Loucy (cell line): ENCODE measurements around the gene HMGCS2.
"Not testable (repeated sequence)": the region's sequence is repeated elsewhere in the genome, so short reads cannot be mapped to it uniquely, and the experiment has no call there.

Experiments
- H2AFZ ChIP-seq: fragments of 200-600 bp; sonication (generic); 2 replicates; pipeline ENCODE4 v1.6.0; 2016; ENCODE audit warnings: antibody characterized with exemption, mild to moderate bottlenecking, low read length, moderate library complexity
- H3F3A ChIP-seq: fragments of 200-600 bp; 2 replicates; pipeline ENCODE4 v1.6.0; 2016; ENCODE audit warnings: antibody characterized with exemption, low read depth, mild to moderate bottlenecking
- H3K27me3 ChIP-seq: fragments of 200-600 bp; sonication (generic); 2 replicates; pipeline ENCODE4 v1.6.1; 2014; ENCODE audit warnings: low read length, mild to moderate bottlenecking; ENCODE audit not compliant: insufficient read depth, poor library complexity, severe bottlenecking
- H3K36me3 ChIP-seq: fragments of 200-600 bp; sonication (generic); 2 replicates; pipeline ENCODE4 v1.6.1; 2016; ENCODE audit warnings: low read length; ENCODE audit not compliant: insufficient read depth
- H3K4me1 ChIP-seq: fragments of 200-600 bp; sonication (generic); 2 replicates; pipeline ENCODE4 v1.5.1; 2014; ENCODE audit warnings: low read length, mild to moderate bottlenecking; ENCODE audit not compliant: insufficient read depth, poor library complexity, severe bottlenecking
- H3K4me2 ChIP-seq: fragments of 200-600 bp; sonication (generic); 2 replicates; pipeline ENCODE4 v1.6.0; 2014; ENCODE audit warnings: antibody characterized with exemption, low read length, low read depth, mild to moderate bottlenecking; ENCODE audit not compliant: poor library complexity, severe bottlenecking
- H3K4me3 ChIP-seq: fragments of 200-600 bp; sonication (generic); 2 replicates; pipeline ENCODE4 v1.5.1; 2014; ENCODE audit warnings: low read length, mild to moderate bottlenecking, mixed read lengths; ENCODE audit not compliant: poor library complexity, severe bottlenecking
- H3K79me2 ChIP-seq: fragments of 200-600 bp; sonication (generic); 2 replicates; pipeline ENCODE4 v1.6.1; 2014; ENCODE audit warnings: low read length; ENCODE audit not compliant: insufficient read depth
- H3K9ac ChIP-seq: fragments of 200-600 bp; sonication (generic); 2 replicates; pipeline ENCODE4 v1.6.0; 2014; ENCODE audit warnings: mild to moderate bottlenecking, low read depth, low read length, moderate library complexity; ENCODE audit not compliant: poor library complexity, severe bottlenecking
- H3K9me2 ChIP-seq: fragments of 200-600 bp; sonication (generic); replicated peaks from 2 replicates; pipeline ENCODE4 v1.6.1; 2016; ENCODE audit warnings: low read depth, low read length, mixed read lengths
- H3K9me3 ChIP-seq: fragments of 200-600 bp; sonication (generic); 2 replicates; pipeline ENCODE4 v1.6.1; 2014; ENCODE audit warnings: mild to moderate bottlenecking, antibody characterized with exemption, low read length, low read depth; ENCODE audit not compliant: insufficient read depth
- H4K20me1 ChIP-seq: fragments of 200-600 bp; sonication (generic); 2 replicates; pipeline ENCODE4 v1.6.0; 2014; ENCODE audit warnings: antibody characterized with exemption, low read length, mild to moderate bottlenecking; ENCODE audit not compliant: insufficient read depth, poor library complexity, severe bottlenecking
- EZH2phosphoT487 ChIP-seq: fragments of 200-600 bp; IDR thresholded peaks from 2 replicates; pipeline ENCODE4 v1.6.1; 2018; ENCODE audit warnings: antibody characterized with exemption, mild to moderate bottlenecking, moderate library complexity, borderline replicate concordance
- TF ChIP-seq, protein P1 (sequence below): fragments of 200-600 bp; sonication (generic); conservative IDR thresholded peaks from 2 replicates; pipeline ENCODE4 v1.5.1; 2014; ENCODE audit warnings: mild to moderate bottlenecking, antibody characterized with exemption, low read length

The HMGCS2 gene

DNA sequence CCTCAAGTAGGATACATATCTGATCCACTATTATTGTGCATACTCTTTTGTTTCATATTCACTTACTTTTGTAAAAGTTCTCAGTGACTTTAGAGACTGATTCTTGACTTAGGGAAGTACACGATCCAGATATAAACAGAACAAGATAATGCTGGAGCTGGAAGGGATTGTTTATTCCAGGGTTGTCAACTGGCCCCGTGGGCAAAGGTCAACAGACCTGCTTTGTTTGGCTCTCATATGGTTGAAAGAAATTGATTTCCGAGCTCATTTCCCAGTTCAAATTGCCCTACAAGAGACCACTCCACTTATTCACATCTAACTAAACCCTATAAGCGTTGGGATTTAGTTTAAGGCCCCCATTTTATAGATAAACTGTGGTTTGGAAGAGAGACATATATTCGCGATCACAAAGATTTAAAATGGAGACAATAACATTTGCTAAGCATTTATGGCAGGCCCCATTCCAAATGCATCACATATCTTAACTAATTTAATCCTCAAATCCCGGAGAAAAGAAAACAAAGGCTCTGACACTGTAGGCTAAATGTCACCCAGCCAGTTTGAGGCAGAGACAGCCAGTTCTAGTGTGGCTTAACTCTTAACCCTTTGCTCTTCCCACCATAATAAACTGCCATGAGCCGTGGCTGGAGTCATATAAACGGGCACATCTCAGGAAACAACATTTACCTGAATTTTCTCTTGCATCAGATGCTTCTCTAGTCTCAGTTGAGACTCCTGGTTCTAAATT, 21.9 kb upstream of the HMGCS2 start:
- no peaks in the 10 kb centered on the region for H4K20me1 ChIP-seq
- no peak overlapping the region for H3K4me2 ChIP-seq
- no peak for TF ChIP-seq EZH2phosphoT487
- TF ChIP-seq, protein P1, sequence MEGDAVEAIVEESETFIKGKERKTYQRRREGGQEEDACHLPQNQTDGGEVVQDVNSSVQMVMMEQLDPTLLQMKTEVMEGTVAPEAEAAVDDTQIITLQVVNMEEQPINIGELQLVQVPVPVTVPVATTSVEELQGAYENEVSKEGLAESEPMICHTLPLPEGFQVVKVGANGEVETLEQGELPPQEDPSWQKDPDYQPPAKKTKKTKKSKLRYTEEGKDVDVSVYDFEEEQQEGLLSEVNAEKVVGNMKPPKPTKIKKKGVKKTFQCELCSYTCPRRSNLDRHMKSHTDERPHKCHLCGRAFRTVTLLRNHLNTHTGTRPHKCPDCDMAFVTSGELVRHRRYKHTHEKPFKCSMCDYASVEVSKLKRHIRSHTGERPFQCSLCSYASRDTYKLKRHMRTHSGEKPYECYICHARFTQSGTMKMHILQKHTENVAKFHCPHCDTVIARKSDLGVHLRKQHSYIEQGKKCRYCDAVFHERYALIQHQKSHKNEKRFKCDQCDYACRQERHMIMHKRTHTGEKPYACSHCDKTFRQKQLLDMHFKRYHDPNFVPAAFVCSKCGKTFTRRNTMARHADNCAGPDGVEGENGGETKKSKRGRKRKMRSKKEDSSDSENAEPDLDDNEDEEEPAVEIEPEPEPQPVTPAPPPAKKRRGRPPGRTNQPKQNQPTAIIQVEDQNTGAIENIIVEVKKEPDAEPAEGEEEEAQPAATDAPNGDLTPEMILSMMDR: no peak
- peak overlapping the region; percentile 42; the same call in 1 of the 2 replicates for H2AFZ ChIP-seq
- no peak overlapping the region for H3K9ac ChIP-seq
- H3K9me3 ChIP-seq: no peaks in the 10 kb centered on the region
- H3K4me1 ChIP-seq: no peaks in the 10 kb centered on the region
- H3K36me3 ChIP-seq: no peaks in the 10 kb centered on the region
- no peaks in the 10 kb centered on the region for H3K27me3 ChIP-seq
- H3K9me2 ChIP-seq: no peaks in the 10 kb centered on the region
- H3K79me2 ChIP-seq: no peaks in the 10 kb centered on the region
- no peaks in the 10 kb centered on the region for H3F3A ChIP-seq
- H3K4me3 ChIP-seq: no peak overlapping the region

GRCh38 chr1:119787776-119788175, 19.1 kb upstream of the HMGCS2 start:
- H3K9me3 ChIP-seq: no peaks in the 10 kb centered on the region
- H3K79me2 ChIP-seq: no peaks in the 10 kb centered on the region
- no peaks in the 10 kb centered on the region for H3K36me3 ChIP-seq
- no peak overlapping the region for H3K9ac ChIP-seq
- H2AFZ ChIP-seq: no peak overlapping the region
- no peak overlapping the region for H3K4me2 ChIP-seq
- no peak overlapping the region for H3K4me3 ChIP-seq
- TF ChIP-seq, protein P1: no peak
- TF ChIP-seq EZH2phosphoT487: no peak
- no peaks in the 10 kb centered on the region for H4K20me1 ChIP-seq
- H3K9me2 ChIP-seq: no peaks in the 10 kb centered on the region
- no peaks in the 10 kb centered on the region for H3F3A ChIP-seq
- no peaks in the 10 kb centered on the region for H3K4me1 ChIP-seq
- H3K27me3 ChIP-seq: no peaks in the 10 kb centered on the region

DNA sequence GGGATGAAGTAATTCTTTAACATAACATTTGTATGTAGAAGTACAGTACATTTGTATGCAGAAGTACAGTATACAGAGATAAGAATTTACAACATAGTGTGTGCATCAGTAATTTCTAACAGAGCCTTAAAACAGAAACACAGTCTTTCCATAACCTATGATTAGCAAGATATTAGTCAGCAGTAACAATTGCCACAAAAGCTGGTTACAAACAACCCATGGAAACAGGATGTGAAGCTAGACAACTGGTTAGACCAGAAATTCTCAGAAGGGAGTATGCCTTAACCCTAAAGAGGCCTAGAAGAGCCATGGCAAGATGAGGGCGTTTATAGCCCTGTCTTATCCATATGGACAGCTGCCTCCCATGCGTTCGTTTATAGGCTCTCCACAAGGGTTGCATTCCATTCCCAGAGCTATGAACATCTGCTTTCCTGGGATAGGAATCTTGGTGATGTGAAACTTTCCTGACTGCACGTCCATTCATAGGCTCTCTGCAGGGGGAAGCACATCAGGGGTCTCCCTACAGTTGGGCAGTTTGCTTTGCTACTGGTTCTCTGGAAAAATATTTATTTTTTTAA, 17.9 kb upstream of the HMGCS2 start:
- not testable (repeated sequence) for H3K27me3 ChIP-seq, H3K9me2 ChIP-seq, H3F3A ChIP-seq, H3K4me2 ChIP-seq, H4K20me1 ChIP-seq, H2AFZ ChIP-seq, H3K36me3 ChIP-seq, H3K79me2 ChIP-seq, H3K9ac ChIP-seq, H3K9me3 ChIP-seq, H3K4me1 ChIP-seq, H3K4me3 ChIP-seq

DNA sequence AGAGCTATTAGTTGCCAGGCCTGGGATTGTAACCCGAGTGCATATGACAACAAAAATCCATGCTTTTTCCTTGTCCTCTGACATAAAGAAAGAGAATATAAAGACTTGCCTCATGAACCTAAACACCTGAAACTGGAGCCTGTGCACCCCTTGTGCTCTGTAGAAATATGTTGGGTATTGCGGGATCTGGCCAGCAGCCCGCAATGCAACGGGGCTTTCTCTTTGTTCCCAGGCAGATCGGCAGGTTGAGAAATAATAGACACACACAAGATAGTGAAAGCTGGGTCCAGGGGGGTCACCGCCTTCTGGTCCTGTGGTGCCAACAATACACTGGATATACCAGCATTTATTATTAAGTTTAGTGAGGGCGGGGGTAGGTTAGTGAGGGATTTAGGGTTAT, 17.3 kb upstream of the HMGCS2 start:
- not testable (repeated sequence) for H3K79me2 ChIP-seq, H3K4me2 ChIP-seq, H2AFZ ChIP-seq, H3K36me3 ChIP-seq, H3K4me3 ChIP-seq, H3K9ac ChIP-seq, H4K20me1 ChIP-seq, H3K4me1 ChIP-seq, H3F3A ChIP-seq, H3K9me2 ChIP-seq, H3K27me3 ChIP-seq, H3K9me3 ChIP-seq
